Endodermal cell (in vitro differentiated cells): ENCODE results near the gene PARL. TPM values are rescaled to one million over a fixed set of nuclear protein-coding genes. Genes with fewer than 3 reads are reported as not detected.

Experiments used
- DNase-seq: peaks from one replicate; pipeline ENCODE4 v3.0.0-alpha.2; 2017
- H3K27ac ChIP-seq: 2 replicates; pipeline ENCODE4 v1.5.1; 2013; ENCODE audit warnings: mild to moderate bottlenecking, low read depth, low read length, moderate library complexity
- H3K27me3 ChIP-seq: 2 replicates; pipeline ENCODE4 v1.6.1; 2013; ENCODE audit warnings: mild to moderate bottlenecking, low read length, moderate library complexity; ENCODE audit not compliant: insufficient read depth, control insufficient read depth, poor library complexity, severe bottlenecking
- H3K36me3 ChIP-seq: 2 replicates; pipeline ENCODE4 v1.7.0; 2013; ENCODE audit warnings: mild to moderate bottlenecking, low read length, moderate library complexity; ENCODE audit not compliant: control insufficient read depth, insufficient read depth
- H3K4me1 ChIP-seq: one replicate; pipeline ENCODE4 v1.7.0; 2013; ENCODE audit warnings: low read length; ENCODE audit not compliant: control insufficient read depth, insufficient read depth
- H3K4me3 ChIP-seq: 2 replicates; pipeline ENCODE4 v1.5.1; 2013; ENCODE audit warnings: mild to moderate bottlenecking, low read length, moderate library complexity
- H3K9ac ChIP-seq: 2 replicates; pipeline ENCODE4 v1.6.1; 2013; ENCODE audit warnings: mild to moderate bottlenecking, low read length, moderate library complexity; ENCODE audit not compliant: poor library complexity, severe bottlenecking; ENCODE audit errors: extremely low read depth
- H3K9me3 ChIP-seq: 2 replicates; pipeline ENCODE4 v1.6.1; 2013; ENCODE audit warnings: mild to moderate bottlenecking, low read length, moderate library complexity; ENCODE audit not compliant: control insufficient read depth
- H3K27ac Mint-ChIP-seq: 2 replicates; pipeline ENCODE4 v1.8.0; 2020; ENCODE audit warnings: mixed read lengths
- H3K27me3 Mint-ChIP-seq: 2 replicates; pipeline ENCODE4 v1.8.0; 2021; ENCODE audit warnings: mild to moderate bottlenecking, mixed read lengths; ENCODE audit not compliant: insufficient read depth
- H3K36me3 Mint-ChIP-seq: 2 replicates; pipeline ENCODE4 v1.8.0; 2020; ENCODE audit warnings: low read depth, mixed read lengths
- H3K4me1 Mint-ChIP-seq: 2 replicates; pipeline ENCODE4 v1.8.0; 2020; ENCODE audit warnings: mixed read lengths
- H3K4me3 Mint-ChIP-seq: 2 replicates; pipeline ENCODE4 v1.8.0; 2020; ENCODE audit warnings: mild to moderate bottlenecking, moderate library complexity, mixed read lengths
- H3K9me3 Mint-ChIP-seq: 2 replicates; pipeline ENCODE4 v1.8.0; 2020; ENCODE audit warnings: mild to moderate bottlenecking, mixed read lengths
- CTCF ChIP-seq: fragments of 200-600 bp; sonication (generic); conservative IDR thresholded peaks from 2 replicates; pipeline ENCODE4 v1.5.0; 2021; ENCODE audit warnings: antibody characterized with exemption, mild to moderate bottlenecking
- WGBS, 2 experiments: methylation state at CpG; one replicate each; pipeline versions ENCODE4 v1.1.5 to v1.1.7; 2013; ENCODE audit warnings: missing lambda C conversion rate in 2 of 2, mixed read lengths in 1 of 2; ENCODE audit not compliant: insufficient coverage in 1 of 2, insufficient read length in 1 of 2; 5-methylcytosine and 5-hydroxymethylcytosine counted together
- total RNA-seq, 2 donors: library from RNA; stranded (reverse); fragmentation: NEBNext Ultra II Directional in 1 of 2; extraction: Animal tissue kit (Norgen Biotek cat#: 25700) in 1 of 2; gene quantifications; 2 replicates in 1 of 2; 3 replicates in 1 of 2; pipeline ENCODE4 v1.2.1, GENCODE V29; 2021

The PARL gene
- total RNA-seq, 2 donors from 2014 or later = 77.3 to 83.0 TPM

- 94 to 97% methylated on average over 11 to 12 of the region's 12 CpGs for WGBS, 2 experiments
- Mint-ChIP-seq H3K4me1 (no peaks in the 10 kb centered on the region), H3K27ac (no peak overlapping the region), H3K4me3 (no peak overlapping the region), H3K27me3 (no peaks in the 10 kb centered on the region), H3K36me3 (peaks cover 80% of the 10 kb centered on the region), H3K9me3 (no peaks in the 10 kb centered on the region)
- Histone ChIP-seq H3K4me3 (no peak overlapping the region), H3K27ac (no peak overlapping the region), H3K9me3 (no peaks in the 10 kb centered on the region), H3K36me3 (peaks cover 97% of the 10 kb centered on the region), H3K9ac (no peak overlapping the region), H3K27me3 (no peaks in the 10 kb centered on the region), H3K4me1 (no peaks in the 10 kb centered on the region)
- no peak for DNase-seq
- TF ChIP-seq CTCF = no peak
These were observed 77.4 kb downstream of the PARL start for GRCh38 chr3:183807209-183807728.

- H3K27me3 Mint-ChIP-seq = no peaks in the 10 kb centered on the region
- H3K27me3 ChIP-seq = no peaks in the 10 kb centered on the region
- H3K27ac Mint-ChIP-seq = no peak overlapping the region
- no peak overlapping the region for H3K4me3 Mint-ChIP-seq
- no peak for DNase-seq
- WGBS, 2 experiments = 94 to 100% methylated on average over 6 of the region's 6 CpGs
- peaks cover 85% of the 10 kb centered on the region for H3K36me3 Mint-ChIP-seq
- no peak overlapping the region for H3K9ac ChIP-seq
- no peaks in the 10 kb centered on the region for H3K4me1 ChIP-seq
- H3K36me3 ChIP-seq = peaks cover 97% of the 10 kb centered on the region
- H3K4me3 ChIP-seq = no peak overlapping the region
- TF ChIP-seq CTCF = no peak
- no peaks in the 10 kb centered on the region for H3K4me1 Mint-ChIP-seq
- no peaks in the 10 kb centered on the region for H3K9me3 Mint-ChIP-seq
- H3K9me3 ChIP-seq = no peaks in the 10 kb centered on the region
- H3K27ac ChIP-seq = no peak overlapping the region
These were observed 81.7 kb downstream of the PARL start for GRCh38 chr3:183802989-183803388.

GRCh38 chr3:183801601-183802000, 83.1 kb downstream of the PARL start:
- Histone ChIP-seq H3K27ac (no peak overlapping the region), H3K9ac (no peak overlapping the region), H3K4me3 (no peak overlapping the region), H3K9me3 (no peaks in the 10 kb centered on the region), H3K27me3 (no peaks in the 10 kb centered on the region), H3K4me1 (no peaks in the 10 kb centered on the region), H3K36me3 (peaks cover 92% of the 10 kb centered on the region)
- WGBS, 2 experiments = 96 to 97% methylated on average over 5 of the region's 5 CpGs
- H3K27ac Mint-ChIP-seq = no peak overlapping the region
- H3K4me1 Mint-ChIP-seq = no peaks in the 10 kb centered on the region
- H3K36me3 Mint-ChIP-seq = peaks cover 80% of the 10 kb centered on the region
- no peaks in the 10 kb centered on the region for H3K9me3 Mint-ChIP-seq
- DNase-seq = no peak
- no peaks in the 10 kb centered on the region for H3K27me3 Mint-ChIP-seq
- H3K4me3 Mint-ChIP-seq = no peak overlapping the region
- no peak for TF ChIP-seq CTCF
